ENCODE data around the gene D2HGDH.

D2HGDH gene

DNA sequence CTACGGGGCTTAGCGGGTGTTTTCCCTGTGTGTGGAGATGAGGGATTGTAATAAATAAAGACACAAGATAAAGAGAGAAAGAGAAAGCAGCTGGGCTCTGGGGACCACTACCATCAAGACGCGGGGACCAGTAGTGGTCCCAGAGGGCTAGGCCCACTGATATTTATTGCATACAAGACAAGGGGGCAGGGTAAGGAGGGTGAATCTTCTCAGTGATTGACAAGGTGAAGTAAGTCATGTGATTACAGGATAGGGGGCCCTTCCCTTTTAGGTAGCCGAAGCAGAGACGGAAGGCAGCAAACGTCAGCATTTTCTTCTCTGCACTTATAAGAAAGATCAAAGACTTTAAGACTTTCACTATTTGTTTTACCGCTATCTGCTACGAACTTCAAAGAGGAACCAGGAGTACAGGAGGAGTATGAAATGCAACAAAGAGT, 37.7 kb downstream of the D2HGDH start:
- no peaks in the 10 kb centered on the region for H4K20me1 ChIP-seq (ENCODE audit: control insufficient read depth, insufficient read depth, low read depth, low read length)
- H3K79me2 ChIP-seq (ENCODE audit: control insufficient read depth, low read length): no peaks in the 10 kb centered on the region
- H3K4me3 ChIP-seq (ENCODE audit: low read length): no peak overlapping the region
- no peaks in the 10 kb centered on the region for H3K27me3 ChIP-seq (ENCODE audit: control insufficient read depth, low read length)
- no peak overlapping the region for H3K27ac ChIP-seq (ENCODE audit: low read depth, low read length)
- H3K9me3 ChIP-seq (ENCODE audit: control insufficient read depth, insufficient read depth, low read length): no peaks in the 10 kb centered on the region
- H3F3A ChIP-seq (ENCODE audit: control insufficient read depth, insufficient read depth): 0 out of 2 replicates have a peak, but pooled peaks cover 4% of the 10 kb centered on the region
- no peak overlapping the region for H3K4me2 ChIP-seq (ENCODE audit: low read length)
- H3K9me2 ChIP-seq (replicated peaks; ENCODE audit: control insufficient read depth, low read length): no peaks in the 10 kb centered on the region
- no peaks in the 10 kb centered on the region for H3K36me3 ChIP-seq (ENCODE audit: control insufficient read depth, low read length)
- TF ChIP-seq EZH2phosphoT487 (IDR thresholded peaks at IDR 0.05; ENCODE audit: borderline replicate concordance, low read length): no peak
- TF ChIP-seq, protein P1, sequence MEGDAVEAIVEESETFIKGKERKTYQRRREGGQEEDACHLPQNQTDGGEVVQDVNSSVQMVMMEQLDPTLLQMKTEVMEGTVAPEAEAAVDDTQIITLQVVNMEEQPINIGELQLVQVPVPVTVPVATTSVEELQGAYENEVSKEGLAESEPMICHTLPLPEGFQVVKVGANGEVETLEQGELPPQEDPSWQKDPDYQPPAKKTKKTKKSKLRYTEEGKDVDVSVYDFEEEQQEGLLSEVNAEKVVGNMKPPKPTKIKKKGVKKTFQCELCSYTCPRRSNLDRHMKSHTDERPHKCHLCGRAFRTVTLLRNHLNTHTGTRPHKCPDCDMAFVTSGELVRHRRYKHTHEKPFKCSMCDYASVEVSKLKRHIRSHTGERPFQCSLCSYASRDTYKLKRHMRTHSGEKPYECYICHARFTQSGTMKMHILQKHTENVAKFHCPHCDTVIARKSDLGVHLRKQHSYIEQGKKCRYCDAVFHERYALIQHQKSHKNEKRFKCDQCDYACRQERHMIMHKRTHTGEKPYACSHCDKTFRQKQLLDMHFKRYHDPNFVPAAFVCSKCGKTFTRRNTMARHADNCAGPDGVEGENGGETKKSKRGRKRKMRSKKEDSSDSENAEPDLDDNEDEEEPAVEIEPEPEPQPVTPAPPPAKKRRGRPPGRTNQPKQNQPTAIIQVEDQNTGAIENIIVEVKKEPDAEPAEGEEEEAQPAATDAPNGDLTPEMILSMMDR (IDR thresholded peaks at IDR 0.05; ENCODE audit: low read depth, low read length, poor library complexity, severe bottlenecking): no peak
- peaks cover 4% of the 10 kb centered on the region for H3K4me1 ChIP-seq (ENCODE audit: control insufficient read depth, low read length)

DNA sequence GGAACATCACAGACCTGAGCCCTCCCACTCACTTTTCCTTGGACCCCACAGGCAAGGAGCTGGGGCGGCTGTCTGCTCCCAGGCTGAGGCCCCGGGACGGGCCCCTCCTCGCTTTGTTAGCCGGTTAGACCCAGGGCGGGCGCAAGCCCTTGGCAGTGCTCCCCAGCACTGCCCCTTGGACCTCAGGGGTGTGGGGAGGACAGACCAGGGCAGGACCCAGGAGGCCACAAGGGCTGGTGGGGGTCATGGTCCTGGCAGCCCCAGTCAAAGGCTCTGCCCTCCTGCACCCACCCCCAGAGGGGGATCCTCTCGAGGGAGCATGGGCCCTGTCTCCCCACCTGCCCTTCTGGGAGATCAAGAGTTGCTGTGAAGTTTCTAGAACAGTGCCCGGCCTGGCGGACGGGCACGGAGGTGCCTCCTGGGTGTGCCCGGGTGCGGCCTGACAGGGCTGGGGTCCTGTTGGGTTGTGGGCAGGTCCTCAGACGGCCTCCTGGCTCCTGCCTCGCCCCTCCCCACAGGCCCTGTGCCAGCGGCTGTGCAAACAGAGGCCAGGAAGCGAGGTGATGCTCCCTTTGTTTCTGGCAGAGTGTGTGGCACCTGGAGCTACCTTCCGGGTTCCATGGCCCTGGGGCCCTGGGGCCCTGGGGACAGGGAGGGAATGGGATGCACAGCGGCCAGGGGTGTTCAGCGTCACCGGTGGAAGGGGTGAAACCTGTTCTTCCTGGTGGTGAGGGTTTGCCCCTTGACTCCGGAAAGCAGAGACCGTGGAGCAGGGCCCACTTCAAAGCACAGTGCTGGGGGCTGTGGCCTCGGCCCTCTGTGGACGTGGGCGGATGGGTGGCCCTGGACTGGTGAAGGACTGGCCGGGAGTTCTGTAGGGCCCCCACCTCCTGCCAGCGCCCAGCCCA, 39.3 kb downstream of the D2HGDH start:
- Histone ChIP-seq H3K4me2 (ENCODE audit: low read length) (no peak overlapping the region), H3K4me3 (ENCODE audit: low read length) (no peak overlapping the region), H3K4me1 (ENCODE audit: control insufficient read depth, low read length) (peaks cover 4% of the 10 kb centered on the region), H4K20me1 (ENCODE audit: control insufficient read depth, insufficient read depth, low read depth, low read length) (no peaks in the 10 kb centered on the region), H3K27me3 (ENCODE audit: control insufficient read depth, low read length) (no peaks in the 10 kb centered on the region), H3K36me3 (ENCODE audit: control insufficient read depth, low read length) (no peaks in the 10 kb centered on the region), H3K27ac (ENCODE audit: low read depth, low read length) (no peak overlapping the region), H3K9me2 (replicated peaks; ENCODE audit: control insufficient read depth, low read length) (no peaks in the 10 kb centered on the region), H3F3A (ENCODE audit: control insufficient read depth, insufficient read depth) (0 out of 2 replicates have a peak, but pooled peaks cover 4% of the 10 kb centered on the region), H3K9me3 (ENCODE audit: control insufficient read depth, insufficient read depth, low read length) (no peaks in the 10 kb centered on the region), H3K79me2 (ENCODE audit: control insufficient read depth, low read length) (no peaks in the 10 kb centered on the region)
- no peak for TF ChIP-seq EZH2phosphoT487 (IDR thresholded peaks at IDR 0.05; ENCODE audit: borderline replicate concordance, low read length)
- TF ChIP-seq, protein P1 (IDR thresholded peaks at IDR 0.05; ENCODE audit: low read depth, low read length, poor library complexity, severe bottlenecking): no peak

DNA sequence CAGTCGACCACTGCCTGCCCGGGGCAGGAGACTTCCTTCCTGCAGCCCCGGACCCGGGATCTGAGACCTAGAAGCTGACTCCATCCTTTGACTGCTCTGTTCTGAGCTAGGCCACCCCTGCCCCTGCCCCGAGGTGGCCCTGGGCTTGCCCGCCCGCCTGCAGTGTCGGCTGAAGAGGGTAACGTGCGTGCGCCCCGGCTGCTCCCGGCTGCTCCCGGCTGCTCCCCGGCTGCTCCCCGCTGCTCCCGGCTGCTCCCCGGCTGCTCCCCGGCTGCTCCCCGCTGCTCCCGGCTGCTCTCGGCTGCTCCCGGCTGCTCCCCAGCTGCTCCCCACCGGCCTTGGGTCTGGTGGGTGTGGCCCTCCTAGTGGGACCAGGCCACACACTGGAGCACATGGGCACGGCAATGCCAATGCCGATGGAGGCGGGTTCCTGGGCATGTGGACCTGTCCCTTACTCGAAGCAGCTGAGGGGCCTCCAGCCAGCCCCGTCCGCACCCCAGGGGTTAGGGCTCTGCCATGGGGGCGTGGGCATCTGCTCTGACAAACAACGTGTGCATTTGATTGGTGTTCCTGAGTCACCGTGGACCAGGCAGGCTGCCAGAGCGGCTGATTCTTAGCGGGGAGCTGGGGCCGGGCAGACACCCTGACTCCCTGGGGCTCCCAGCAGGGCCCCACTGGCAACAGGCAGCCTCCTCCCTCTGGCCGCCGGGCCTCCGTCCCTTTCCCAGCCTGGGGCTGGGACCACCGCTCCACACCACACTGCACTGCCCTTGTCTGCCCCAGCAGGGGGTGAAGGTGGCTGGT, 40.2 kb downstream of the D2HGDH start:
- peaks cover 4% of the 10 kb centered on the region for H3K4me1 ChIP-seq (ENCODE audit: control insufficient read depth, low read length)
- H3K79me2 ChIP-seq (ENCODE audit: control insufficient read depth, low read length): no peaks in the 10 kb centered on the region
- H3K27me3 ChIP-seq (ENCODE audit: control insufficient read depth, low read length): no peaks in the 10 kb centered on the region
- H3K9me2 ChIP-seq (replicated peaks; ENCODE audit: control insufficient read depth, low read length): no peaks in the 10 kb centered on the region
- H3K9me3 ChIP-seq (ENCODE audit: control insufficient read depth, insufficient read depth, low read length): no peaks in the 10 kb centered on the region
- 0 out of 2 replicates have a peak, but pooled peaks cover 4% of the 10 kb centered on the region for H3F3A ChIP-seq (ENCODE audit: control insufficient read depth, insufficient read depth)
- H3K4me3 ChIP-seq (ENCODE audit: low read length): no peak overlapping the region
- TF ChIP-seq EZH2phosphoT487 (IDR thresholded peaks at IDR 0.05; ENCODE audit: borderline replicate concordance, low read length): no peak
- TF ChIP-seq, protein P1 (IDR thresholded peaks at IDR 0.05; ENCODE audit: low read depth, low read length, poor library complexity, severe bottlenecking): no peak
- no peaks in the 10 kb centered on the region for H3K36me3 ChIP-seq (ENCODE audit: control insufficient read depth, low read length)
- no peak overlapping the region for H3K4me2 ChIP-seq (ENCODE audit: low read length)
- no peak overlapping the region for H3K27ac ChIP-seq (ENCODE audit: low read depth, low read length)
- no peaks in the 10 kb centered on the region for H4K20me1 ChIP-seq (ENCODE audit: control insufficient read depth, insufficient read depth, low read depth, low read length)

Data from DOHH2 (cell line).